ENCODE results near the gene GRK5. TPM values are rescaled to one million over a fixed set of nuclear protein-coding genes. Genes with fewer than 3 reads are reported as not detected.
A peak's percentile ranks its signal among the peaks of the same experiment; 100 is the strongest.

The GRK5 gene
- total RNA-seq, 4 donors from 2014 or later = 10.0 to 61.9 (median 18.1) TPM

GRCh38 chr10:119246862-119247549 is 39.6 kb downstream of the GRK5 start:
- no peaks in the 10 kb centered on the region for H3K27me3 ChIP-seq
- DNase-seq = no peak
- TF ChIP-seq POLR2A (IDR thresholded peaks at IDR 0.05) (no peak), CTCF (IDR thresholded peaks at IDR 0.05) (no peak)
- H3K4me3 ChIP-seq = no peak overlapping the region
- no peaks in the 10 kb centered on the region for H3K9me3 ChIP-seq
- H3K4me1 ChIP-seq = peaks cover 0 to 16% (median 0%) of the 10 kb centered on the region in 4 donors
- H3K36me3 ChIP-seq = no peaks in the 10 kb centered on the region
- peak overlapping the region in 3 of 4 donors; percentile 19 to 75 (median 69) for H3K27ac ChIP-seq

GRCh38 chr10:119247550-119247894 is 40.2 kb downstream of the GRK5 start:
- H3K4me3 ChIP-seq = no peak overlapping the region
- no peak for DNase-seq
- peaks cover 0 to 21% (median 1%) of the 10 kb centered on the region in 4 donors for H3K4me1 ChIP-seq
- H3K27me3 ChIP-seq = no peaks in the 10 kb centered on the region
- peak overlapping the region in 2 of 4 donors; percentile 53 to 69 for H3K27ac ChIP-seq
- no peaks in the 10 kb centered on the region for H3K9me3 ChIP-seq
- no peak for TF ChIP-seq POLR2A (IDR thresholded peaks at IDR 0.05)
- no peak for TF ChIP-seq CTCF (IDR thresholded peaks at IDR 0.05)
- H3K36me3 ChIP-seq = no peaks in the 10 kb centered on the region

GRCh38 chr10:119248184-119248583 is 40.8 kb downstream of the GRK5 start:
- Histone ChIP-seq H3K27me3 (no peaks in the 10 kb centered on the region), H3K36me3 (no peaks in the 10 kb centered on the region), H3K27ac (peak overlapping the region in 2 of 4 donors; percentile 53 to 69), H3K4me3 (no peak overlapping the region), H3K4me1 (peaks cover 0 to 28% (median 4%) of the 10 kb centered on the region in 4 donors), H3K9me3 (no peaks in the 10 kb centered on the region)
- no peak for DNase-seq
- TF ChIP-seq CTCF (IDR thresholded peaks at IDR 0.05) = no peak
- TF ChIP-seq POLR2A (IDR thresholded peaks at IDR 0.05) = no peak

GRCh38 chr10:119248681-119249080 is 41.3 kb downstream of the GRK5 start:
- no peaks in the 10 kb centered on the region for H3K9me3 ChIP-seq
- H3K27ac ChIP-seq = peak overlapping the region in 1 of 4 donors; percentile 69
- peaks cover 0 to 33% (median 5%) of the 10 kb centered on the region in 4 donors for H3K4me1 ChIP-seq
- DNase-seq = no peak
- no peaks in the 10 kb centered on the region for H3K27me3 ChIP-seq
- TF ChIP-seq CTCF (IDR thresholded peaks at IDR 0.05) (no peak), POLR2A (IDR thresholded peaks at IDR 0.05) (no peak)
- H3K36me3 ChIP-seq = no peaks in the 10 kb centered on the region
- no peak overlapping the region for H3K4me3 ChIP-seq

GRCh38 chr10:119250641-119251314 is 43.4 kb downstream of the GRK5 start:
- Histone ChIP-seq H3K27me3 (no peaks in the 10 kb centered on the region), H3K27ac (peak overlapping the region in 3 of 4 donors; percentile 60 to 87 (median 80)), H3K4me1 (peaks cover 0 to 42% (median 5%) of the 10 kb centered on the region in 4 donors), H3K36me3 (no peaks in the 10 kb centered on the region), H3K9me3 (no peaks in the 10 kb centered on the region), H3K4me3 (no peak overlapping the region)
- TF ChIP-seq CTCF (IDR thresholded peaks at IDR 0.05) (no peak), POLR2A (IDR thresholded peaks at IDR 0.05) (no peak)
- DNase-seq = no peak

All from Peyer's patch (tissue), 4 donors.